ENCODE data around the gene PLD1.

DNA sequence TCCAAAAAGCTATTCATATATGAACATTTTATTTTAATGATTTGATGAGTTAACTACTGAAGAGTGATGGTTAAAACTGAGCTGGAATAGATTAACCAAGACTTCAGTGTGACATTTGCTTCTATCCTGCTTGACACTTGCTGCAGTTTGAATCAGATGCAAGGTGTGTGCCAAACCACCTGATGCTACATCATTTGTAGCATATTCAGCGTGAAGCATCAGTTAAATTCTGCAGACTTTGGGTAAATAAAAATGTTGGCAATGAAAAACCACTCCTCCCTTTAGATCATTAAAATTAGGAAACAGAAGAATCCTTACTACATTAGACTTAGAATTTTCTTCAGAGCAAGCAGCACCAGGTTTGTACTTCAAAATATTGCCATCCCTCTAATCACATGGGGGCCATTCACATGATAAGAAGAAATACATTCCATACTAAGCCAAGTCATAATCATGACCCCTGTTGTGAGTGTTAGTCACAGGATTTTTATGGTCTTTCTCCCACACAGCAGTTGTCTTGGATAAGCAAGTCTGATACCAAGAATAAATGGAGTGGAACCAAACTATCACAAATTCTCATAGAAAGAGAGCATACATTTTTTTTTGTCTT, 189.4 kb downstream of the PLD1 start:
- TF ChIP-seq, protein P1, sequence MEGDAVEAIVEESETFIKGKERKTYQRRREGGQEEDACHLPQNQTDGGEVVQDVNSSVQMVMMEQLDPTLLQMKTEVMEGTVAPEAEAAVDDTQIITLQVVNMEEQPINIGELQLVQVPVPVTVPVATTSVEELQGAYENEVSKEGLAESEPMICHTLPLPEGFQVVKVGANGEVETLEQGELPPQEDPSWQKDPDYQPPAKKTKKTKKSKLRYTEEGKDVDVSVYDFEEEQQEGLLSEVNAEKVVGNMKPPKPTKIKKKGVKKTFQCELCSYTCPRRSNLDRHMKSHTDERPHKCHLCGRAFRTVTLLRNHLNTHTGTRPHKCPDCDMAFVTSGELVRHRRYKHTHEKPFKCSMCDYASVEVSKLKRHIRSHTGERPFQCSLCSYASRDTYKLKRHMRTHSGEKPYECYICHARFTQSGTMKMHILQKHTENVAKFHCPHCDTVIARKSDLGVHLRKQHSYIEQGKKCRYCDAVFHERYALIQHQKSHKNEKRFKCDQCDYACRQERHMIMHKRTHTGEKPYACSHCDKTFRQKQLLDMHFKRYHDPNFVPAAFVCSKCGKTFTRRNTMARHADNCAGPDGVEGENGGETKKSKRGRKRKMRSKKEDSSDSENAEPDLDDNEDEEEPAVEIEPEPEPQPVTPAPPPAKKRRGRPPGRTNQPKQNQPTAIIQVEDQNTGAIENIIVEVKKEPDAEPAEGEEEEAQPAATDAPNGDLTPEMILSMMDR (IDR thresholded peaks at IDR 0.05): no peak
- no peak for TF ChIP-seq POLR2A (IDR thresholded peaks at IDR 0.05)
